ENCODE measurements around the gene SLC23A1. TPM values are rescaled to one million over a fixed set of nuclear protein-coding genes. Genes with fewer than 3 reads are reported as not detected.

The SLC23A1 gene
- total and polyA plus RNA-seq, 2 of the 13 experiments (the other 11 are each of a cell fraction or from before 2014, with no cell fraction given): 6.0 to 6.6 TPM

- TF ChIP-seq SSRP1 (CRISPR knock-in tag; IDR thresholded peaks at IDR 0.05) (no peak), HNRNPL (IDR thresholded peaks at IDR 0.05; ENCODE audit: low read depth, low read length) (peak; percentile 88), ZMYM4 (CRISPR knock-in tag; IDR thresholded peaks at IDR 0.05) (0 out of 2 replicates have a peak, but pooled peaks have one; percentile 21), THRA (CRISPR knock-in tag; IDR thresholded peaks at IDR 0.05; ENCODE audit: borderline replicate concordance) (0 out of 2 replicates have a peak, but pooled peaks have one; percentile 29), ZKSCAN1 (IDR thresholded peaks at IDR 0.05; ENCODE audit: low read length) (no peak), ZBTB1 (CRISPR knock-in tag; IDR thresholded peaks at IDR 0.05; ENCODE audit: borderline replicate concordance) (no peak), MIER3 (CRISPR knock-in tag; IDR thresholded peaks at IDR 0.05; ENCODE audit: borderline replicate concordance) (0 out of 2 replicates have a peak, but pooled peaks have one; percentile 12), SCMH1 (CRISPR knock-in tag; IDR thresholded peaks at IDR 0.05; ENCODE audit: borderline replicate concordance) (no peak), PHF21A (CRISPR knock-in tag; IDR thresholded peaks at IDR 0.05) (peak; percentile 62; the same call in 1 of the 2 replicates), ETS1 (CRISPR knock-in tag; IDR thresholded peaks at IDR 0.05) (no peak), MYPOP (CRISPR knock-in tag; IDR thresholded peaks at IDR 0.05) (0 out of 2 replicates have a peak, but pooled peaks have one; percentile 40), SOX5 (CRISPR knock-in tag; IDR thresholded peaks at IDR 0.05; ENCODE audit: borderline replicate concordance) (peak; percentile 74), KMT2B (CRISPR knock-in tag; IDR thresholded peaks at IDR 0.05) (0 out of 2 replicates have a peak, but pooled peaks have one; percentile 32), SIX4 (CRISPR knock-in tag; IDR thresholded peaks at IDR 0.05) (peak; percentile 95), SIX1 (CRISPR knock-in tag; IDR thresholded peaks at IDR 0.05; ENCODE audit: borderline replicate concordance) (peak; percentile 68; the same call in 1 of the 2 replicates), SALL1 (CRISPR knock-in tag; IDR thresholded peaks at IDR 0.05) (peak; percentile 71), ESRRA (CRISPR knock-in tag; IDR thresholded peaks at IDR 0.05; ENCODE audit: low read depth) (no peak), KDM2A (CRISPR knock-in tag; IDR thresholded peaks at IDR 0.05; ENCODE audit: borderline replicate concordance, low read depth) (peak; percentile 44; the same call in 1 of the 2 replicates), HDAC2 (CRISPR knock-in tag; IDR thresholded peaks at IDR 0.05) (peak; percentile 42; the same call in 1 of the 2 replicates), HNF1B (CRISPR knock-in tag; IDR thresholded peaks at IDR 0.05) (0 out of 2 replicates have a peak, but pooled peaks have one; percentile 21), ZNF777 (CRISPR knock-in tag; IDR thresholded peaks at IDR 0.05) (no peak), LCORL (IDR thresholded peaks at IDR 0.05) (peak; percentile 40; the same call in 1 of the 2 replicates), LCORL (CRISPR knock-in tag; IDR thresholded peaks at IDR 0.05) (0 out of 2 replicates have a peak, but pooled peaks have one; percentile 8), THAP11 (CRISPR knock-in tag; IDR thresholded peaks at IDR 0.05) (0 out of 2 replicates have a peak, but pooled peaks have one; percentile 14), ZNF253 (CRISPR knock-in tag; IDR thresholded peaks at IDR 0.05; ENCODE audit: borderline replicate concordance) (no peak), PITX1 (CRISPR knock-in tag; IDR thresholded peaks at IDR 0.05) (peak; percentile 74)
These were observed at the start of gene SLC23A1 (continued) for GRCh38 chr5:139383275-139383992.

All from HepG2 (cell line).